Measurements from ENCODE around the gene COL21A1. TPM values are rescaled to one million over a fixed set of nuclear protein-coding genes. Genes with fewer than 3 reads are reported as not detected.

The COL21A1 gene
- total and polyA plus RNA-seq, 2 of the 4 experiments (the other 2 are of a cell fraction): 0.05 TPM; not detected in 1

GRCh38 chr6:56026455-56027180, 220.8 kb downstream of the COL21A1 start:
- no peak overlapping the region for H3K18ac ChIP-seq (ENCODE audit: low read depth, low read length)
- no peak overlapping the region for H3K27ac ChIP-seq (ENCODE audit: insufficient read depth, low read length)
- H3K9me1 ChIP-seq (ENCODE audit: insufficient read depth, low read length): no peaks in the 10 kb centered on the region
- H4K91ac ChIP-seq (ENCODE audit: insufficient read depth, low read depth, low read length): no peak overlapping the region
- no CpG with 5 or more reads among the region's 2 CpGs for WGBS, 2 experiments (ENCODE audit: extremely low coverage in 2 of 2, insufficient read length in 1 of 2)
- H3K27me3 ChIP-seq (ENCODE audit: control insufficient read depth, insufficient read depth, low read length): no peaks in the 10 kb centered on the region; the same call in 1 of the 2 replicates
- in situ Hi-C loops (cut with MboI; ENCODE audit: low sequenced_read_pairs) (no loop called here), dilution Hi-C loops (cut with HindIII; ENCODE audit: low sequenced_read_pairs, unreplicated experiment) (no loop called here), intact Hi-C loops (cut with micrococcal nuclease) (no loop called here)
- H2AFZ ChIP-seq (replicated peaks; ENCODE audit: low read length, poor library complexity): no peak overlapping the region
- no peak overlapping the region for H2AK9ac ChIP-seq (replicated peaks; ENCODE audit: low read depth, low read length, poor library complexity)
- no peak overlapping the region for H3K14ac ChIP-seq (replicated peaks; ENCODE audit: low read depth, low read length)
- BruUV-seq (replicated peaks): no TSS peak
- H3K9me3 ChIP-seq (ENCODE audit: control insufficient read depth, insufficient read depth, low read length): no peaks in the 10 kb centered on the region
- no peak overlapping the region for H3K9ac ChIP-seq (ENCODE audit: low read depth, low read length)
- H2BK15ac ChIP-seq (ENCODE audit: low read depth, low read length): no peak overlapping the region
- CTCF ChIA-PET: no interaction called here
- no peak overlapping the region for H3K23ac ChIP-seq (ENCODE audit: low read depth, low read length)
- no peak overlapping the region for H4K8ac ChIP-seq (ENCODE audit: low read depth in 2 of 2, low read length in 2 of 2)
- H3K36me3 ChIP-seq (ENCODE audit: control insufficient read depth, insufficient read depth, low read length): no peaks in the 10 kb centered on the region
- H3K4me3 ChIP-seq (ENCODE audit: insufficient read depth, low read depth, low read length): no peak overlapping the region
- POLR2A ChIA-PET (ENCODE audit: unreplicated experiment): no interaction called here
- no peak overlapping the region for H3K56ac ChIP-seq (ENCODE audit: extremely low read depth, insufficient read depth, low read length)
- H2BK120ac ChIP-seq (ENCODE audit: low read depth, low read length): no peak overlapping the region
- no peaks in the 10 kb centered on the region for H4K20me1 ChIP-seq (ENCODE audit: insufficient read depth, low read length)
- no peak for ATAC-seq (ENCODE audit: low read depth)
- no peak overlapping the region for H3K4me2 ChIP-seq (ENCODE audit: low read depth, low read length)
- H3K4ac ChIP-seq (ENCODE audit: low read depth, low read length): no peak overlapping the region
- no peak for DNase-seq
- H2BK5ac ChIP-seq (ENCODE audit: low read depth, low read length, poor library complexity, severe bottlenecking): no peak overlapping the region
- TF ChIP-seq MXI1 (IDR thresholded peaks at IDR 0.05; ENCODE audit: borderline replicate concordance, low read depth, low read length) (no peak), RFX5 (IDR thresholded peaks at IDR 0.05; ENCODE audit: low read depth, low read length) (no peak), SMC3 (IDR thresholded peaks at IDR 0.05; ENCODE audit: low read depth, low read length) (no peak), FOS (IDR thresholded peaks at IDR 0.05; ENCODE audit: low read depth, low read length) (no peak), USF2 (IDR thresholded peaks at IDR 0.05; ENCODE audit: low read depth, low read length) (no peak), RCOR1 (IDR thresholded peaks at IDR 0.05; ENCODE audit: insufficient replicate concordance, low read length) (no peak), NFE2L2 (IDR thresholded peaks at IDR 0.05; ENCODE audit: low read depth, low read length) (no peak), BHLHE40 (IDR thresholded peaks at IDR 0.05; ENCODE audit: low read depth, low read length) (no peak)
- TF ChIP-seq, protein P1, sequence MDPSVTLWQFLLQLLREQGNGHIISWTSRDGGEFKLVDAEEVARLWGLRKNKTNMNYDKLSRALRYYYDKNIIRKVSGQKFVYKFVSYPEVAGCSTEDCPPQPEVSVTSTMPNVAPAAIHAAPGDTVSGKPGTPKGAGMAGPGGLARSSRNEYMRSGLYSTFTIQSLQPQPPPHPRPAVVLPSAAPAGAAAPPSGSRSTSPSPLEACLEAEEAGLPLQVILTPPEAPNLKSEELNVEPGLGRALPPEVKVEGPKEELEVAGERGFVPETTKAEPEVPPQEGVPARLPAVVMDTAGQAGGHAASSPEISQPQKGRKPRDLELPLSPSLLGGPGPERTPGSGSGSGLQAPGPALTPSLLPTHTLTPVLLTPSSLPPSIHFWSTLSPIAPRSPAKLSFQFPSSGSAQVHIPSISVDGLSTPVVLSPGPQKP (IDR thresholded peaks at IDR 0.05; ENCODE audit: borderline replicate concordance, low read depth, low read length): no peak
- no peak overlapping the region for H2BK20ac ChIP-seq (ENCODE audit: low read depth, low read length)
- no peaks in the 10 kb centered on the region for H3K4me1 ChIP-seq (ENCODE audit: control insufficient read depth, insufficient read depth, low read length)
- H2AK5ac ChIP-seq (ENCODE audit: low read depth, low read length): no peak overlapping the region
- no peak overlapping the region for H4K5ac ChIP-seq (ENCODE audit: low read depth, low read length)
- no peaks in the 10 kb centered on the region for H3K79me1 ChIP-seq (ENCODE audit: low read depth in 1 of 2, low read length in 2 of 2)

Measured in IMR-90 (cell line).